Measurements from ENCODE around the gene MLLT6. TPM values are rescaled to one million over a fixed set of nuclear protein-coding genes. Genes with fewer than 3 reads are reported as not detected.
A peak's percentile ranks its signal among the peaks of the same experiment; 100 is the strongest.

MLLT6 gene
- total and polyA plus RNA-seq, 2 of the 13 experiments (the other 11 are each of a cell fraction or from before 2014, with no cell fraction given), result 50.7 to 69.5 TPM

DNA sequence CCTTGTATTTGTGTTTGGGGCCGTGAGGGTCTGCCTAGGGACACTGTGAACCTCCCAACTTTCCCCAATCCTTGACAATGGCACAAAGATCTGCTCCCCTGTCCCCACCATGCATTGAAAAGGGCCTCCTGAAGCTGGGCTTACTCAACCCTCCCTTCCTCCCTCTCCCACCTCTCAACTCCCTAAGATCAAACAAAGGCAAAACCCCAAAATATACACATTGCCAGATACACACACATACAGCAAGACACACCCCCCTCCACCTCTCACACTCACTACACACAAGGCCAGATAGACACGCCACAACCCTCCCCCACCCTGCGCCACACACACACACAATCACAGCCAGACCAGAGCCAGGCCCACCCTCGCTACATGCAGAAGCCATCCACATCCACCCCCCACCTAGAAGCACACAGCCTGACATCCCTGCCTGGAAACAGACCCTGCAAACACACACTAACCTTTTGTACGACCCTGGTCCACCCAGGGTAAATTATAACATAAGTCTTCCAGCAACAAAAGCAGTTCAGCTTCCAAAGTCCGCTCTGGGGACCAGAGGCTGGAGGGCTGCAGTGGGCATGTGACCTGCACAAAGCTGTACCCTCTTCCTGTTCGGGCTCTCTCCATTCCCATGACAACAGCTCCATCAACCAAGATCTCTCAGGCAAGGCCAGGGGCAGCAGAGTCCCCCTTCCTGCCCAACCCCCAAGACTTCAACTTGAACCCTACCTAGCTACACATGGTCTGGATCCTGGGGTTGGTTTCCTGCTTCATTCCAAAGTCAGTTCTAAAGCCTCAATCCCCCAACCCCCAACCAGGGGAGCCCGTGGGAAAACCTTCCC lies 41.2 kb downstream of the MLLT6 start (continued):
- TF ChIP-seq, protein P1, sequence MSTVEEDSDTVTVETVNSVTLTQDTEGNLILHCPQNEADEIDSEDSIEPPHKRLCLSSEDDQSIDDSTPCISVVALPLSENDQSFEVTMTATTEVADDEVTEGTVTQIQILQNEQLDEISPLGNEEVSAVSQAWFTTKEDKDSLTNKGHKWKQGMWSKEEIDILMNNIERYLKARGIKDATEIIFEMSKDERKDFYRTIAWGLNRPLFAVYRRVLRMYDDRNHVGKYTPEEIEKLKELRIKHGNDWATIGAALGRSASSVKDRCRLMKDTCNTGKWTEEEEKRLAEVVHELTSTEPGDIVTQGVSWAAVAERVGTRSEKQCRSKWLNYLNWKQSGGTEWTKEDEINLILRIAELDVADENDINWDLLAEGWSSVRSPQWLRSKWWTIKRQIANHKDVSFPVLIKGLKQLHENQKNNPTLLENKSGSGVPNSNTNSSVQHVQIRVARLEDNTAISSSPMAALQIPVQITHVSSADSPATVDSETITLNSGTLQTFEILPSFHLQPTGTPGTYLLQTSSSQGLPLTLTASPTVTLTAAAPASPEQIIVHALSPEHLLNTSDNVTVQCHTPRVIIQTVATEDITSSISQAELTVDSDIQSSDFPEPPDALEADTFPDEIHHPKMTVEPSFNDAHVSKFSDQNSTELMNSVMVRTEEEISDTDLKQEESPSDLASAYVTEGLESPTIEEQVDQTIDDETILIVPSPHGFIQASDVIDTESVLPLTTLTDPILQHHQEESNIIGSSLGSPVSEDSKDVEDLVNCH (CRISPR knock-in tag; IDR thresholded peaks at IDR 0.05), result no peak
- TF ChIP-seq ZNF543 (CRISPR knock-in tag; IDR thresholded peaks at IDR 0.05) (no peak), DNMT3B (CRISPR knock-in tag; conservative IDR thresholded peaks at IDR 0.05) (no peak), BORCS8-MEF2B (CRISPR knock-in tag; IDR thresholded peaks at IDR 0.05) (no peak), XBP1 (CRISPR knock-in tag; IDR thresholded peaks at IDR 0.05) (no peak), MZF1 (CRISPR knock-in tag; IDR thresholded peaks at IDR 0.05; ENCODE audit: borderline replicate concordance) (no peak), ZNF121 (CRISPR knock-in tag; IDR thresholded peaks at IDR 0.05) (no peak), NR2F2 (IDR thresholded peaks at IDR 0.05; ENCODE audit: borderline replicate concordance, low read depth) (peak; percentile 77; the same call in 1 of the 2 replicates), FOXO1 (CRISPR knock-in tag; IDR thresholded peaks at IDR 0.05) (peak; percentile 45; the same call in 1 of the 2 replicates), TCF7 (IDR thresholded peaks at IDR 0.05; ENCODE audit: low read depth) (peak; percentile 34; the same call in 1 of the 2 replicates), MAFG (CRISPR knock-in tag; IDR thresholded peaks at IDR 0.05) (no peak), SATB2 (CRISPR knock-in tag; IDR thresholded peaks at IDR 0.05) (no peak), ZNF510 (CRISPR knock-in tag; IDR thresholded peaks at IDR 0.05; ENCODE audit: low read depth) (no peak), SMAD1 (CRISPR knock-in tag; IDR thresholded peaks at IDR 0.05; ENCODE audit: borderline replicate concordance, low read depth) (no peak), SETDB1 (CRISPR knock-in tag; IDR thresholded peaks at IDR 0.05; ENCODE audit: borderline replicate concordance) (no peak), ZSCAN31 (CRISPR knock-in tag; IDR thresholded peaks at IDR 0.05; ENCODE audit: low read depth) (peak; percentile 57; the same call in 1 of the 2 replicates), FOXP1 (IDR thresholded peaks at IDR 0.05) (peak; percentile 62; the same call in 1 of the 2 replicates), FOXP1 (CRISPR knock-in tag; IDR thresholded peaks at IDR 0.05) (peak; percentile 68), BHLHE40 (IDR thresholded peaks at IDR 0.05; ENCODE audit: low read length) (peak; percentile 58), HNRNPK (IDR thresholded peaks at IDR 0.05; ENCODE audit: low read depth, low read length, poor library complexity, severe bottlenecking) (no peak), ZSCAN9 (CRISPR knock-in tag; IDR thresholded peaks at IDR 0.05; ENCODE audit: borderline replicate concordance) (no peak), FOSL2 (CRISPR knock-in tag; IDR thresholded peaks at IDR 0.05) (peak; percentile 4; the same call in 1 of the 2 replicates)
- TF ChIP-seq, protein P2, sequence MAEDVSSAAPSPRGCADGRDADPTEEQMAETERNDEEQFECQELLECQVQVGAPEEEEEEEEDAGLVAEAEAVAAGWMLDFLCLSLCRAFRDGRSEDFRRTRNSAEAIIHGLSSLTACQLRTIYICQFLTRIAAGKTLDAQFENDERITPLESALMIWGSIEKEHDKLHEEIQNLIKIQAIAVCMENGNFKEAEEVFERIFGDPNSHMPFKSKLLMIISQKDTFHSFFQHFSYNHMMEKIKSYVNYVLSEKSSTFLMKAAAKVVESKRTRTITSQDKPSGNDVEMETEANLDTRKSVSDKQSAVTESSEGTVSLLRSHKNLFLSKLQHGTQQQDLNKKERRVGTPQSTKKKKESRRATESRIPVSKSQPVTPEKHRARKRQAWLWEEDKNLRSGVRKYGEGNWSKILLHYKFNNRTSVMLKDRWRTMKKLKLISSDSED (CRISPR knock-in tag; IDR thresholded peaks at IDR 0.05), result no peak
- TF ChIP-seq, protein P3, sequence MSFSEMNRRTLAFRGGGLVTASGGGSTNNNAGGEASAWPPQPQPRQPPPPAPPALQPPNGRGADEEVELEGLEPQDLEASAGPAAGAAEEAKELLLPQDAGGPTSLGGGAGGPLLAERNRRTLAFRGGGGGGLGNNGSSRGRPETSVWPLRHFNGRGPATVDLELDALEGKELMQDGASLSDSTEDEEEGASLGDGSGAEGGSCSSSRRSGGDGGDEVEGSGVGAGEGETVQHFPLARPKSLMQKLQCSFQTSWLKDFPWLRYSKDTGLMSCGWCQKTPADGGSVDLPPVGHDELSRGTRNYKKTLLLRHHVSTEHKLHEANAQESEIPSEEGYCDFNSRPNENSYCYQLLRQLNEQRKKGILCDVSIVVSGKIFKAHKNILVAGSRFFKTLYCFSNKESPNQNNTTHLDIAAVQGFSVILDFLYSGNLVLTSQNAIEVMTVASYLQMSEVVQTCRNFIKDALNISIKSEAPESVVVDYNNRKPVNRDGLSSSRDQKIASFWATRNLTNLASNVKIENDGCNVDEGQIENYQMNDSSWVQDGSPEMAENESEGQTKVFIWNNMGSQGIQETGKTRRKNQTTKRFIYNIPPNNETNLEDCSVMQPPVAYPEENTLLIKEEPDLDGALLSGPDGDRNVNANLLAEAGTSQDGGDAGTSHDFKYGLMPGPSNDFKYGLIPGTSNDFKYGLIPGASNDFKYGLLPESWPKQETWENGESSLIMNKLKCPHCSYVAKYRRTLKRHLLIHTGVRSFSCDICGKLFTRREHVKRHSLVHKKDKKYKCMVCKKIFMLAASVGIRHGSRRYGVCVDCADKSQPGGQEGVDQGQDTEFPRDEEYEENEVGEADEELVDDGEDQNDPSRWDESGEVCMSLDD (CRISPR knock-in tag; IDR thresholded peaks at IDR 0.05; ENCODE audit: borderline replicate concordance), result no peak
- TF ChIP-seq, protein P4, sequence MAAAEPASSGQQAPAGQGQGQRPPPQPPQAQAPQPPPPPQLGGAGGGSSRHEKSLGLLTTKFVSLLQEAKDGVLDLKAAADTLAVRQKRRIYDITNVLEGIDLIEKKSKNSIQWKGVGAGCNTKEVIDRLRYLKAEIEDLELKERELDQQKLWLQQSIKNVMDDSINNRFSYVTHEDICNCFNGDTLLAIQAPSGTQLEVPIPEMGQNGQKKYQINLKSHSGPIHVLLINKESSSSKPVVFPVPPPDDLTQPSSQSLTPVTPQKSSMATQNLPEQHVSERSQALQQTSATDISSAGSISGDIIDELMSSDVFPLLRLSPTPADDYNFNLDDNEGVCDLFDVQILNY (CRISPR knock-in tag; conservative IDR thresholded peaks at IDR 0.05), result no peak

Data from HepG2 (cell line).